Heart right ventricle (tissue), 16 donors: ENCODE results near the gene CYP2A6. TPM values are rescaled to one million over a fixed set of nuclear protein-coding genes. Genes with fewer than 3 reads are reported as not detected.
"Not testable (repeated sequence)": the region's sequence is repeated elsewhere in the genome, so short reads cannot be mapped to it uniquely, and the experiment has no call there.

Source experiments
- ATAC-seq, 8 donors: fragments of 200-7000 bp; cut with Tn5 transposase; one replicate each; pipeline ENCODE4 v1.9.1; 2020; ENCODE audit warnings: mild to moderate bottlenecking in 8 of 8, moderate library complexity in 8 of 8, moderate number of reproducible peaks in 1 of 8
- DNase-seq, 2 donors: peaks; one replicate each; pipeline ENCODE4 v3.0.0-alpha.2; 2020
- H3K27ac ChIP-seq, 10 donors: fragments of 200-600 bp; sonication (generic) in 2 of 10; one replicate each; pipeline versions ENCODE4 v1.5.0 to v1.8.0; 2020 to 2022; ENCODE audit warnings: mild to moderate bottlenecking in 3 of 10
- H3K27me3 ChIP-seq, 7 donors: fragments of 200-600 bp; one replicate each; pipeline ENCODE4 v1.8.0; 2021 to 2022; ENCODE audit warnings: mild to moderate bottlenecking in 2 of 7
- H3K36me3 ChIP-seq, 9 donors: fragments of 200-600 bp; sonication (generic) in 1 of 9; one replicate each; pipeline versions ENCODE4 v1.5.0 to v1.8.0; 2020 to 2022; ENCODE audit warnings: mild to moderate bottlenecking in 2 of 9
- H3K4me1 ChIP-seq, 9 donors: fragments of 200-600 bp; sonication (generic) in 1 of 9; one replicate each; pipeline versions ENCODE4 v1.5.0 to v1.8.0; 2020 to 2022; ENCODE audit warnings: mild to moderate bottlenecking in 4 of 9
- H3K4me3 ChIP-seq, 10 donors: fragments of 200-600 bp; sonication (generic) in 2 of 10; one replicate each; pipeline versions ENCODE4 v1.5.0 to v1.8.0; 2020 to 2022; ENCODE audit warnings: mild to moderate bottlenecking in 7 of 10, moderate library complexity in 2 of 10
- H3K9me3 ChIP-seq, 11 donors: fragments of 200-600 bp in 10 of 11; sonication (generic) in 2 of 11; one replicate each; pipeline versions ENCODE4 v1.5.0 to v1.8.0; 2013 to 2022; ENCODE audit warnings: mild to moderate bottlenecking in 2 of 11, control low read depth in 1 of 11, moderate library complexity in 1 of 11
- CTCF ChIP-seq, 9 donors: fragments of 200-600 bp; sonication (generic) in 2 of 9; IDR thresholded peaks; one replicate each; pipeline versions ENCODE4 v1.5.0 to v1.8.0; 2021 to 2022; ENCODE audit warnings: antibody characterized with exemption in 9 of 9, mild to moderate bottlenecking in 5 of 9, moderate library complexity in 1 of 9
- WGBS, 2 donors: extraction: QIAGEN DNeasy Blood & Tissue Kit; methylation state at CpG; one replicate each; pipeline ENCODE4 v1.1.7; 2013; ENCODE audit warnings: inconsistent platforms in 1 of 2; 5-methylcytosine and 5-hydroxymethylcytosine counted together
- intact Hi-C, 10 donors: fragments of 100-400 bp; cut with DNase I; formaldehyde crosslinking; loops; one replicate each; pipeline versions ENCODE4 v1.11.1 to v1.14.2; 2022
- polyA plus RNA-seq, 2 donors: library from polyadenylated mRNA; stranded (reverse); fragments of 200-250 nt; gene quantifications; one replicate each; pipeline ENCODE4 v1.2.3, GENCODE V29; 2013
- total RNA-seq, 10 donors: library from RNA; stranded (reverse); fragmentation: NEBNext Ultra II Directional in 3 of 10; extraction: Animal tissue kit (Norgen Biotek cat#: 25700) in 3 of 10; gene quantifications; one replicate each; pipeline versions ENCODE4 v1.2.1 to v1.2.4, GENCODE V29; 2021 to 2023
- donor health status: Arrhythmogenic right ventricular cardiomyopathy.
- donor health status: ischemic (EF 13 %, LVEDD 7.1; RV severe dilation, severe dysfunction).
- donor health status: healthy with polysubstance abuse.
- donor health status: DM: no; HTN: yes; CAD: no.
- donor health status: DM: no; HTN: no; CAD: no.
- donor health status: ischemic (EF 25% LVEDD 6.9; RV normal size, moderate dysfunction).
- donor health status: ischemic (EF 25% LVEDD 5.7; RV mildly dilated, moderate dysfunction).
- donor health status: healthy.
- donor health status: DM: yes; HTN: yes; CAD: no.
- donor health status: Ischemic cardiomyopathy.
- donor health status: ischemic (EF 35%, LVEDD 5.7; RV mildly dilated, moderate dysfunction).
- donor health status: nonischemic (EF 11% LVEDD 7.7; RV severe dilation, severe dysfunction).
- donor health status: DM: yes; HTN: yes; CAD: no.
- donor health status: PGD.
- donor health status: ischemic (EF 29% LVEDD 5.4; RV normal size, mild dysfunction).
- donor health status: nonischemic (EF 23%, LVEDD 6.1; RV moderate dilation, normal function).

The CYP2A6 gene
- total and polyA plus RNA-seq, 12 donors: not detected

GRCh38 chr19:40829205-40829604 lies 21.0 kb downstream of the CYP2A6 start:
- Histone ChIP-seq H3K27ac (no peak overlapping the region), H3K36me3 (peaks cover 0 to 17% (median 7%) of the 10 kb centered on the region in 9 donors), H3K27me3 (no peaks in the 10 kb centered on the region), H3K4me1 (peaks cover 0 to 17% (median 0%) of the 10 kb centered on the region in 9 donors), H3K9me3 (no peaks in the 10 kb centered on the region), H3K4me3 (no peak overlapping the region)
- intact Hi-C loops: no loop called here
- no peak for DNase-seq
- TF ChIP-seq CTCF (IDR thresholded peaks at IDR 0.05): no peak
- no peak for ATAC-seq

- Histone ChIP-seq H3K27me3 (no peaks in the 10 kb centered on the region), H3K36me3 (peaks cover 0 to 17% (median 7%) of the 10 kb centered on the region in 9 donors), H3K27ac (no peak overlapping the region), H3K4me3 (no peak overlapping the region), H3K9me3 (no peaks in the 10 kb centered on the region), H3K4me1 (peaks cover 0 to 28% (median 8%) of the 10 kb centered on the region in 9 donors)
- DNase-seq (no peak), ATAC-seq (no peak)
- intact Hi-C loops: no loop called here
- no peak for TF ChIP-seq CTCF (IDR thresholded peaks at IDR 0.05)
- 96% methylated on average over 22 of the region's 22 CpGs for WGBS, 2 donors
These were observed 22.6 kb downstream of the CYP2A6 start for GRCh38 chr19:40827386-40828247.

GRCh38 chr19:40826699-40827385 lies 23.4 kb downstream of the CYP2A6 start:
- ATAC-seq: peak in 1 of 8 donors; percentile 20
- peaks cover 0 to 17% (median 7%) of the 10 kb centered on the region in 9 donors for H3K36me3 ChIP-seq
- H3K4me3 ChIP-seq, DNase-seq, intact Hi-C loops, H3K9me3 ChIP-seq, H3K27me3 ChIP-seq, H3K27ac ChIP-seq: not testable (repeated sequence)
- WGBS, 2 donors: 87 to 88% methylated on average over 29 of the region's 29 CpGs
- peaks cover 0 to 28% (median 12%) of the 10 kb centered on the region in 9 donors for H3K4me1 ChIP-seq

- ATAC-seq, DNase-seq, H3K27me3 ChIP-seq, intact Hi-C loops, H3K27ac ChIP-seq, H3K4me3 ChIP-seq, H3K9me3 ChIP-seq: not testable (repeated sequence)
- WGBS, 2 donors: 86 to 89% methylated on average over 6 to 9 of the region's 14 CpGs
- Histone ChIP-seq H3K4me1 (peaks cover 0 to 24% (median 12%) of the 10 kb centered on the region in 9 donors), H3K36me3 (peaks cover 0 to 17% (median 7%) of the 10 kb centered on the region in 9 donors)
These were observed 23.9 kb downstream of the CYP2A6 start for GRCh38 chr19:40826312-40826698.

- Histone ChIP-seq H3K4me1 (peaks cover 0 to 24% (median 12%) of the 10 kb centered on the region in 9 donors), H3K36me3 (peaks cover 0 to 17% (median 7%) of the 10 kb centered on the region in 9 donors)
- intact Hi-C loops, H3K27me3 ChIP-seq, DNase-seq, H3K4me3 ChIP-seq, H3K9me3 ChIP-seq, H3K27ac ChIP-seq, ATAC-seq: not testable (repeated sequence)
- WGBS, 2 donors: 93 to 99% methylated on average over 3 to 6 of the region's 6 CpGs
These were observed 24.7 kb downstream of the CYP2A6 start for GRCh38 chr19:40825460-40826095.

GRCh38 chr19:40824916-40825315 lies 25.3 kb downstream of the CYP2A6 start:
- not testable (repeated sequence) for H3K4me3 ChIP-seq, H3K9me3 ChIP-seq, H3K27me3 ChIP-seq, H3K27ac ChIP-seq, ATAC-seq, DNase-seq
- 93 to 95% methylated on average over 16 of the region's 16 CpGs for WGBS, 2 donors
- Histone ChIP-seq H3K4me1 (peaks cover 0 to 25% (median 16%) of the 10 kb centered on the region in 9 donors), H3K36me3 (peaks cover 0 to 17% (median 7%) of the 10 kb centered on the region in 9 donors)
- intact Hi-C loops: loop anchor here in 1 of 10 donors (5.0 kb wide), 1 partner anchor 163 kb away; no protein-coding TSS in a partner anchor

GRCh38 chr19:40822704-40823553 lies 27.3 kb downstream of the CYP2A6 start:
- peak in 1 of 2 donors; percentile 42 for DNase-seq
- not testable (repeated sequence) for H3K27me3 ChIP-seq, H3K9me3 ChIP-seq
- Histone ChIP-seq H3K27ac (peak overlapping the region in 7 of 10 donors; percentile 9 to 85 (median 28)), H3K36me3 (peaks cover 0 to 12% (median 7%) of the 10 kb centered on the region in 9 donors), H3K4me1 (peaks cover 7 to 42% (median 28%) of the 10 kb centered on the region in 9 donors), H3K4me3 (peak overlapping the region in 1 of 10 donors; percentile 5)
- 46 to 60% methylated on average over 9 of the region's 9 CpGs for WGBS, 2 donors
- intact Hi-C loops: loop anchor here in 1 of 10 donors (5.0 kb wide), 1 partner anchor 161 kb away; no protein-coding TSS in a partner anchor
- ATAC-seq: peak in 1 of 8 donors; percentile 11
